HEK293 (cell line): ENCODE results near the gene C2.
A peak's percentile ranks its signal among the peaks of the same experiment; 100 is the strongest.

Experiments
- CTCF ChIA-PET: fragments of 350-600 bp; formaldehyde crosslinking; extraction: SDS; loops from one replicate; lab custom pipeline; 2021; ENCODE audit warnings: antibody characterized with exemption; lab: Yijun Ruan, JAX
- POLR2A ChIA-PET: fragments of 300-600 bp; formaldehyde crosslinking; extraction: SDS; loops from one replicate; lab custom pipeline; 2020; ENCODE audit warnings: antibody characterized with exemption, inconsistent platforms; lab: Yijun Ruan, JAX
- H3K27ac ChIP-seq: fragments of 200-500 bp; sonication (Bioruptor generic); 2 replicates; pipeline ENCODE4 v1.5.1; 2014; ENCODE audit warnings: low read depth, low read length, control low read depth, inconsistent platforms; ENCODE audit errors: extremely low read depth
- H3K36me3 ChIP-seq, 2 experiments: fragments of 200-500 bp in 1 of 2; sonication (Bioruptor generic) in 1 of 2; 1 replicate in 1 of 2; 2 replicates in 1 of 2; pipeline ENCODE4 v1.5.1; 2014 to 2017; ENCODE audit warnings: inconsistent platforms in 2 of 2, low read length in 2 of 2; ENCODE audit not compliant: control insufficient read depth in 2 of 2, insufficient read depth in 1 of 2
- H3K4me1 ChIP-seq: fragments of 200-500 bp; sonication (Bioruptor generic); 2 replicates; pipeline ENCODE4 v1.5.1; 2014; ENCODE audit warnings: mild to moderate bottlenecking, low read length, inconsistent platforms; ENCODE audit not compliant: control insufficient read depth, insufficient read depth
- H3K4me3 ChIP-seq: 2 replicates; pipeline ENCODE4 v1.5.1; 2011; ENCODE audit warnings: low read depth, mild to moderate bottlenecking, control low read depth, low read length, moderate library complexity
- H3K9me3 ChIP-seq: fragments of 200-500 bp; sonication (Bioruptor generic); 2 replicates; pipeline ENCODE4 v1.5.1; 2014; ENCODE audit warnings: low read depth, low read length, inconsistent platforms; ENCODE audit not compliant: control insufficient read depth, insufficient read depth
- ELK4 ChIP-seq: IDR thresholded peaks from 2 replicates; pipeline ENCODE4 v1.6.1; 2011; ENCODE audit warnings: mild to moderate bottlenecking, low read depth, low read length, borderline replicate concordance
- GLI2 ChIP-seq: fragments of 450-650 bp; formaldehyde crosslinking; IDR thresholded peaks from 2 replicates; pipeline ENCODE4; 2017; ENCODE audit warnings: missing biosample characterization, missing genetic modification characterization, low read depth, borderline replicate concordance
- PATZ1 ChIP-seq: fragments of 450-650 bp; formaldehyde crosslinking; IDR thresholded peaks from 2 replicates; pipeline ENCODE4 v1.5.1; 2016; ENCODE audit warnings: missing biosample characterization, missing genetic modification characterization
- SP2 ChIP-seq: fragments of 450-650 bp; formaldehyde crosslinking; IDR thresholded peaks from 2 replicates; pipeline ENCODE4 v1.5.1; 2016; ENCODE audit warnings: missing biosample characterization, missing genetic modification characterization
- ZBTB1 ChIP-seq: fragments of 450-650 bp; formaldehyde crosslinking; IDR thresholded peaks from 2 replicates; pipeline ENCODE4 v1.5.1; 2016; ENCODE audit warnings: missing biosample characterization, missing genetic modification characterization
- ZFHX2 ChIP-seq: fragments of 450-650 bp; formaldehyde crosslinking; conservative IDR thresholded peaks from 2 replicates; pipeline ENCODE4 v1.5.1; 2016; ENCODE audit warnings: missing biosample characterization, missing genetic modification characterization
- ZFP69B ChIP-seq: fragments of 450-650 bp; formaldehyde crosslinking; IDR thresholded peaks from 2 replicates; pipeline ENCODE4 v1.5.1; 2016; ENCODE audit warnings: missing biosample characterization, missing genetic modification characterization
- ZNF10 ChIP-seq: fragments of 450-650 bp; formaldehyde crosslinking; IDR thresholded peaks from 2 replicates; pipeline ENCODE4 v1.5.1; 2017; ENCODE audit warnings: missing biosample characterization, missing genetic modification characterization
- ZNF157 ChIP-seq: fragments of 450-650 bp; formaldehyde crosslinking; IDR thresholded peaks from 2 replicates; pipeline ENCODE4 v1.5.1; 2016; ENCODE audit warnings: missing biosample characterization, missing genetic modification characterization
- ZNF26 ChIP-seq: fragments of 450-650 bp; formaldehyde crosslinking; IDR thresholded peaks from 2 replicates; pipeline ENCODE4 v1.5.1; 2016; ENCODE audit warnings: missing biosample characterization, missing genetic modification characterization
- ZNF488 ChIP-seq: fragments of 450-650 bp; formaldehyde crosslinking; IDR thresholded peaks from 2 replicates; pipeline ENCODE4 v1.5.1; 2016; ENCODE audit warnings: missing biosample characterization, missing genetic modification characterization
- ZNF510 ChIP-seq: fragments of 450-650 bp; formaldehyde crosslinking; IDR thresholded peaks from 2 replicates; pipeline ENCODE4 v1.5.1; 2018; ENCODE audit warnings: mild to moderate bottlenecking, missing genetic modification characterization, missing biosample characterization; ENCODE audit not compliant: insufficient replicate concordance
- ZNF529 ChIP-seq: fragments of 450-650 bp; formaldehyde crosslinking; IDR thresholded peaks from 2 replicates; pipeline ENCODE4 v1.5.1; 2017; ENCODE audit warnings: missing genetic modification characterization, missing biosample characterization; ENCODE audit not compliant: insufficient replicate concordance
- ZNF600 ChIP-seq: fragments of 450-650 bp; formaldehyde crosslinking; IDR thresholded peaks from 2 replicates; pipeline ENCODE4 v1.5.1; 2016; ENCODE audit warnings: missing biosample characterization, missing genetic modification characterization
- ZNF670 ChIP-seq: fragments of 450-650 bp; formaldehyde crosslinking; IDR thresholded peaks from 2 replicates; pipeline ENCODE4 v1.5.1; 2016; ENCODE audit warnings: missing biosample characterization, missing genetic modification characterization, low read depth
- ZNF777 ChIP-seq: fragments of 450-650 bp; formaldehyde crosslinking; IDR thresholded peaks from 2 replicates; pipeline ENCODE4 v1.5.1; 2017; ENCODE audit warnings: missing biosample characterization, missing genetic modification characterization, borderline replicate concordance

Gene C2

GRCh38 chr6:31945507-31946369, 18.2 kb downstream of the C2 start, which contains the start of gene CFB:
CFB (plus strand) TSS chr6:31946095; CDS start chr6:31946222, 127 bp downstream.
- ChIA-PET POLR2A (interaction anchor here (0.6 to 1.7 kb wide), 5 partner anchors 39 to 418 kb away, joined by 3 to 9 read pairs (median 4); partner anchors contain the start of gene HSPA1B), CTCF (interaction anchor here (1.1 kb wide), 1 partner anchor 16 kb away, joined by 4 read pairs; no protein-coding TSS in a partner anchor)
- no peaks in the 10 kb centered on the region for H3K9me3 ChIP-seq
- no peak within 1 kb of the TSS for H3K27ac ChIP-seq
- H3K4me1 ChIP-seq, result peaks cover 1% of the 10 kb centered on the region; the same call in 1 of the 2 replicates
- no peak within 1 kb of the TSS for H3K4me3 ChIP-seq
- TF ChIP-seq SP2 (tag by site-specific recombination) (peak; percentile 30), ZNF670 (tag by site-specific recombination) (no peak), ZNF26 (tag by site-specific recombination) (no peak), ZFHX2 (tag by site-specific recombination) (no peak), ZNF600 (tag by site-specific recombination) (peak; percentile 63), ZNF10 (tag by site-specific recombination) (no peak)
- peaks cover 0 to 3% of the 10 kb centered on the region in 2 experiments; a peak in 1 of 3 replicates for H3K36me3 ChIP-seq

GRCh38 chr6:31946370-31946885, 18.9 kb downstream of the C2 start:
- Histone ChIP-seq H3K4me1 (no peaks in the 10 kb centered on the region), H3K9me3 (no peaks in the 10 kb centered on the region), H3K4me3 (no peak overlapping the region), H3K27ac (no peak overlapping the region), H3K36me3 (peaks cover 0 to 10% of the 10 kb centered on the region in 2 experiments; a peak in 1 of 3 replicates)
- CTCF ChIA-PET, result no interaction called here
- POLR2A ChIA-PET, result interaction anchor here (0.6 to 0.9 kb wide), 2 partner anchors 39 to 419 kb away, joined by 4 to 9 read pairs; no protein-coding TSS in a partner anchor
- TF ChIP-seq PATZ1 (tag by site-specific recombination) (no peak), GLI2 (tag by site-specific recombination) (no peak), ZNF529 (tag by site-specific recombination) (no peak), ZBTB1 (tag by site-specific recombination) (no peak), ZNF157 (tag by site-specific recombination) (no peak), ZNF777 (tag by site-specific recombination) (no peak), ELK4 (no peak), ZFP69B (tag by site-specific recombination) (no peak), ZNF510 (tag by site-specific recombination) (no peak), ZNF488 (tag by site-specific recombination) (no peak)
- TF ChIP-seq, all 188 proteins: peak for 0
